Muscle of back (tissue), 11 donors: ENCODE results near the gene SPTBN4. TPM values are rescaled to one million over a fixed set of nuclear protein-coding genes. Genes with fewer than 3 reads are reported as not detected.
A peak's percentile ranks its signal among the peaks of the same experiment; 100 is the strongest.
"Not testable (repeated sequence)": the region's sequence is repeated elsewhere in the genome, so short reads cannot be mapped to it uniquely, and the experiment has no call there.

Experiments
- DNase-seq, 3 donors: peaks; one replicate each; pipeline versions ENCODE4 v3.0.0 to v3.0.0-alpha.2; 2013
- polyA plus RNA-seq, 10 donors: library from polyadenylated mRNA; unstranded; fragments of 120-200 nt; gene quantifications; one replicate each; pipeline ENCODE4 v1.2.1, GENCODE V29; 2013; ENCODE audit not compliant: insufficient read length in 10 of 10

Gene SPTBN4
- polyA plus RNA-seq, 10 donors: 0.25 to 0.81 (median 0.49) TPM

DNA sequence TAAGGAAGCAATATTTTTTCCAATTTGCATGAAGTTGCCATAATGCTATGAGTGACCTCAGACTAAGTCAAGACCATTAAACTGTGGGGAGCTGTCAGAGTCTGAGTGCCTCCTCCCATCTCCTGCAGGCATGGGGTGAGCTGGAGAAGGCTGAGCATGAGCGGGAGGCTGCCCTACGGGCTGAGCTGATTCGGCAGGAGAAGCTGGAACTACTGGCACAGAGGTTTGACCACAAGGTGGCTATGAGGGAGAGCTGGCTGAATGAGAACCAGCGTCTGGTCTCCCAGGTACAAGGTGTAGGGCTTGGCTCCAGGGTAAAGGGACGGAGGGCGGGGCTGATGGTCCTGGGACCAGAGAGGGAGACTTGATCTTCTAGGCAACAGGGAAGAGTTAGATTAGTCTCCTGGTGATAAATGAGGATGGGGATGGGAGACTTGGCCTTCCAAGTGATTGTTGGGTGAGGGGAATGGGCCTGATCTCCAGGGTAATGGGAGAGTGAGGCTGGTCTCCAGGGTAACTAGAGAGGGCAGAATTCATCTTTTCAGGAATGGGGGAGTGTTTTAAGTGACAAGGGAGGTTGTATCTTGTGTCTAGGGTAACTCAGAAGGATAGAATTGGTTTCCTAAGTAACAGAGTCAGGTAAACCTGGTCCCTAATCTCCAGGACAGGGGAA, 36.0 kb downstream of the SPTBN4 start:
- DNase-seq: no peak

DNA sequence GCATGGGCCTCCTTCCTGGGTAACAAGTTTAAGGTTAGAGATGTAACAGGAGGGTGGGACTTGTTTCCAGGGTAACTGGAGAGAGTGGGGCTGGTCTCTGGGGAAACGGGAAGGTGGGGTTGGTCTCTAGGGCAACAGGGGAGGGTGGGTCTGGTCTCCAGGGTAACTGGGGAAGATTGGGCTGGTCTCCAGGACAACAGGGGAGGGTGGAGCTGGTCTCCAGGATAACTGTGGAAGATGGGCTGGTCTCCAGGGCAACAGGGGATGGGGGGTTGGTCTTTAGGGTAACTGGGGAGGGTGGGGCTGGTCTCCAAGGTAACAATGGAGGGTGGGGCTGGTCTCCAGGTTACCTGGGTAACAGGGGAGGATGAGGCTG, 36.5 kb downstream of the SPTBN4 start:
- DNase-seq: no peak

DNA sequence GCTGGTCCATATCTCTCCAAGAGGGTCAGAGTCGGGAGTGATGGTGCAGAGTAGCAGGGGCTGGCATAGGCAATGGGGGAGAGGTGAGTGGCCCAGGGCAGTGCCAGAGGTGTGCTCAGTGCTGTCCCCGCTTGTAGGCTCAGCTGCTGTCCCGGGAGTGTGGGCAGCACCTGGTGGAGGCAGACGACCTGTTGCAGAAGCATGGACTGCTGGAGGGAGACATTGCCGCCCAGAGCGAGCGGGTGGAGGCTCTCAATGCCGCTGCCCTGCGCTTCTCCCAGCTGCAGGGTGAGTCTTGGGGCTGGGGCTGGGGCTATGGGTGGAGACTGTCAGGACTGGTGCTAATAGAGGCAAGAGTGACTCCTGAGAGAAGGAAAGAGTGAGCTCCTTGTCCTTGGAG, 39.3 kb downstream of the SPTBN4 start:
- no peak for DNase-seq

DNA sequence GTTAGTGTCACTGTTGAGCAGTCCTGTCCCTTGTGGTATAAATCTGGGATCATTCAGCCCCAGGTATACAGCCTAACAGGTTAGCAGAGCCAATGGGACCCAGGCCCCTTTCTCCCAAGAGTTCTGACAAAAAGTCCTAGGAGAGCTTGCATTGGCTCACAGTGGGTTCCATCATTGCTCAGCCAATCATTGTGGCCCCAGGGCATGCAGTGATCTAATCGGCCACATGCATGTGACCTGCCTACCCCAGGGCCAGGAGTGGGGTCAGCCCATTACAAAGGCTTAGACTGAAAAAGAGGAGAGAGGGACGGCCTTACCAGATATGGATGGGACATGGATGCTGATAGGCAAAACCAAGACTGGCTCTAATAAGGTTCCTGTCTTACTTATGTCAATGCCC, 41.1 kb downstream of the SPTBN4 start:
- DNase-seq: no peak

DNA sequence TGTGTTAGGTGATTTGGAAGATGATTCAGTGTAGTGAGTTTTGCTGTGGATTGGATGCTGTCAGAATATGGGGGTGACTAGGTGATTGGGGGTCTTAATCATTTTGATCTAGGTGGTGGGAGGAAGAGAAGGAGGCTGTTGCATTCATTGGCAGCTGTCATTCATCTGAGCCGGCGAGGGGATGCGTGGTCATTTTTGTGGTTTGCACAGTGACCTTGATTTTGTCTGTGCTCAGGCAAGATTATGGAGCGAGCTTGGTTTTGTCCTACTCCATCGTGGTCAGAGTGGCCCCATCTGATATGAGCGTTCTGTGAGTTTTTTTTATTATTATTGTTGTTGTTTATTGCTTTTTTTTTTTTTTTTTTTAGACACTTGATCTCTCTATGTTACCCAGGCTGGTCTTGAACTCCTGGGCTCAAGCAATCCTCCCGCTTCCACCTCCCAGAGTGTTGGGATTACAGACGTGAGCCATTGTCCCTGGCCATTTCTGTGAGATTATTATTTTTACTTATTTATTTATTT, 42.0 kb downstream of the SPTBN4 start:
- no peak for DNase-seq

DNA sequence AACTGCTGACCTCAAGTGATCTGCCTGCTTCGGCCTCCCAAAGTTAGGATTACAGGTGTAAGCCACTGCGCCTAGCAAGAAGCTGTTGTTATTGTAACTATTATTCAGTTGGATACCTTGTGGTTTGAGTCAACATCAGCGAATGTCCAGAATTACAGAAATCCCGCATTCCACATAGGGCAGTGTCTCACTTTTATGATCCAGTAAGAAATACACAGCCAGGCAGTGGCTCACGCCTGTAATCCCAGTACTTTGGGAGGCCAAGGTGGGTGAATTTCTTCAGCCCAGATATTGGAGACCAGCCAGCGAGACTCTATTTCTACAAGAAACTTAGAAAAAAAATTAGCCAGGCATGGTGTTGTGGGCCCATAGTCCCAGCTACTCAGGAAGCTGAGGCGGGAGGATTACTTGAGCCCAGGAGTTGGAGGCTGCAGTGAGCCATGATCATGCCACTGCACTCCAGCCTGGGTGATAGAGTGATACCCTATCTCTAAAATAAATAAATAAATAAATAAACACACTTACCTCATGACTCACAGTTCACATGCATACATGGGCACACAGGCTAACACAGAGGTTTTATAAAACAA, 43.8 kb downstream of the SPTBN4 start:
- DNase-seq: no peak

DNA sequence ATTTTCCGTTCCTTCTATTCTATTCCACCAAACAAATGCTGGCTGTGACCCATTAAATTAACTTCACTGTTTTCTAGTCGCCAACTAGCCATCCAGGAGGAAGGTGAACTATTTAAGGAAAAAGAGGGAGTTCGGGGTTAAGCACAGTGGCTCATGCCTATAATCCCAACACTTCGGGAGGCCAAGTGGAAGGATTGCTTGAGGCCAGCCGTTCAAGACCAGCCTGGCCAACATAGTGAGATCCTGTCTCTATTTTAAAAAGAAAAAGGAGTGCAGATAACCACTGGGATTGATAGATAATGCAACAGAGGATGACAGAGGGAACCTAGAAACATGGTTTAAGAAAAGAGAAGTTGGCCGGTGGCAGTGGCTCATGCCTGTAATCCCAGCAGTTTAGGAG, 44.7 kb downstream of the SPTBN4 start:
- no peak for DNase-seq

DNA sequence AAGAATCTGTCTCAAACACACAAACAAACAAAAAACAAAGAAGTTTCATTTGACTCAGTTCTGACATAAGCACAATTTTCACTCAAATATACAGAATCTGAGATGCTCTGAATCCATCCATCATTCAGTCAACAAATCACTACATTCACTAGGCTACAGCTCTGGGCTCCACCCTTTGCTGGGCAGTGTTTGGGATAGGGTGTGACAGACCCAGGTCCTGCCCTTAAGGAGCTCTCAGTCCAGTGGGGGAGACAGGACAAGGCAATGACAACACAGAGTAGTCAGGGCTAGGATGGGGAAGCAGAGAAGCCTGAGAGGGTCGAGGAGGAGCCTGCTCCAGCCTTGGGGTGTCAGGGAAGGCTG, 45.3 kb downstream of the SPTBN4 start:
- DNase-seq: no peak

DNA sequence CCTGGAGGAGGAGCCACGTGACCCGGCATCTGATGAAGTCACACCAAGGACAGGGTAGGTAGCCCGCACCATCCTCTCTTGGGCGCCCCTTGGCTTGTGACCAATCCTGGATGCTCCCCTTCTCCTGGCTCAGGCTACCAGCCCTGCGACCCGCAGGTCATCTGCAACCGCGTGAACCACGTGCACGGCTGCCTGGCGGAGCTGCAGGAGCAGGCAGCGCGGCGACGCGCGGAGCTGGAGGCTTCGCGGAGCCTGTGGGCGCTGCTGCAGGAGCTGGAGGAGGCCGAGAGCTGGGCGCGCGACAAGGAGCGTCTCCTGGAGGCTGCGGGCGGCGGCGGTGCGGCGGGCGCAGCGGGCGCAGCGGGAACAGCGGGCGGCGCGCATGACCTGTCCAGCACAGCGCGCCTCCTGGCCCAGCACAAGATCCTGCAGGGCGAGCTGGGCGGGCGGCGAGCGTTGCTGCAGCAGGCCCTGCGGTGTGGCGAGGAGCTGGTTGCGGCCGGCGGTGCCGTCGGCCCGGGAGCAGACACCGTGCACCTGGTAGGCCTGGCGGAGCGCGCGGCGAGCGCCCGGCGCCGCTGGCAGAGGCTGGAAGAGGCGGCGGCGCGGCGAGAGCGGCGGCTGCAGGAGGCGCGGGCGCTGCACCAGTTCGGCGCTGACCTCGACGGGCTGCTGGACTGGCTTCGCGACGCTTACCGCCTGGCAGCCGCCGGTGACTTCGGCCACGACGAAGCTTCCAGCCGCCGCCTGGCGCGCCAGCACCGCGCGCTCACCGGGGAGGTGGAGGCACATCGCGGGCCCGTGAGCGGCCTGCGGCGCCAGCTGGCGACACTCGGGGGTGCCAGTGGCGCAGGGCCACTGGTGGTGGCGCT, 45.9 kb downstream of the SPTBN4 start:
- DNase-seq: peak in 1 of 3 donors; percentile 40

DNA sequence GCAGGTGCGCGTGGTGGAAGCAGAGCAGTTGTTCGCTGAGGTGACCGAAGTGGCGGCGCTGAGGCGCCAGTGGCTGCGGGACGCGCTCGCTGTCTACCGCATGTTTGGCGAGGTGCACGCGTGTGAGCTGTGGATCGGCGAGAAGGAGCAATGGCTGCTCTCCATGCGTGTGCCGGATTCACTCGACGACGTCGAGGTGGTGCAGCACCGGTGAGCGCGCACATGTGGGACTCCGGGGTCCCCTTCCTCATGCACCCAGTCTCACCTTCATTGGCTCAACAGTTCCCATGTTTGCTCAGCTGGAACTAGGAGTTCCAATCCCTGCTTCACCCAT, 46.5 kb downstream of the SPTBN4 start:
- no peak for DNase-seq

DNA sequence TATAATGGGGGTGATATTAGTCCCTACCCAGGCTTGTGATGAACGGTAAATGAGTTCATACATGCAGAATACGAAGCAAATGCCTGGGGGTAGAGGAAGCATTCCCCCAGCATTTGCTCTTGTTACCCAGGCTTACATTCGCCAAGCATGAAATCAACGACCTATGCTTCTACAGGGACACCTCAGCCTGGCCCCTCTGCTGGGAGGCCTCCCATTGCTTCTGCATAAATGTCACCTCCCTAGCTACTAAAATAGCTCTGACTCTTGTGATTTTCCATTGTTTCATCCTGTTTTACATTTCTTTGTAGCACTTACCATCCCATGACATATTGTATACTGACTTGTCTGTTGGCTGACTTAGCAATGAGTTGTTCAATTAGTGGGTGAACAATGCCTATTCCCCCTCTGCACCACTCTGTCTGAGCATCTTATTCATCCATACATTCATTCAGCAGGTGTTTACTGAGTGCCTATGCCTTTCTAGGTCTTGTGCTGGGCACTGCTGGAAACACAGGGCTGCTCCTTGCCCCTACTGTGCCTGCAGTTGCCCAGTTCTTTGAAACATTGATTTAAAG, 47.0 kb downstream of the SPTBN4 start:
- DNase-seq: no peak

DNA sequence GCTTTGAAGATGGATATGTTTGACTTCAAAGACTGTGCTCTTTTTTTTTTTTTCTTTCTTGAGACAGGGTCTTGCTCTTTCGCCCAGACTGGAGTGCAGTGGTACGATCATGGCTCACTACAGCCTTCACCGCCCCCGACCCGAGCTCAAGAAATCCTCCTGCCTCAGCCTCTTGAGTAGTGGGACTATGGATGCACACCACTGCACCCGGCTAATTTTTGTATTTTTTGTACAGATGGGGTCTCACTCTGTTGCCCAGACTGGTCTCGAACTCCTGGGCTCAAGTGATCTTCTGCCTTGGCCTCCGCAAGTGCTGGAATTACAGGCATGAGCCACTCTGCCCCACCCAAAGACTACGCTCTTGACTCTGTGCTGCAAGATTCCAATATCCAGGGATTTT, 50.4 kb downstream of the SPTBN4 start:
- no peak for DNase-seq

DNA sequence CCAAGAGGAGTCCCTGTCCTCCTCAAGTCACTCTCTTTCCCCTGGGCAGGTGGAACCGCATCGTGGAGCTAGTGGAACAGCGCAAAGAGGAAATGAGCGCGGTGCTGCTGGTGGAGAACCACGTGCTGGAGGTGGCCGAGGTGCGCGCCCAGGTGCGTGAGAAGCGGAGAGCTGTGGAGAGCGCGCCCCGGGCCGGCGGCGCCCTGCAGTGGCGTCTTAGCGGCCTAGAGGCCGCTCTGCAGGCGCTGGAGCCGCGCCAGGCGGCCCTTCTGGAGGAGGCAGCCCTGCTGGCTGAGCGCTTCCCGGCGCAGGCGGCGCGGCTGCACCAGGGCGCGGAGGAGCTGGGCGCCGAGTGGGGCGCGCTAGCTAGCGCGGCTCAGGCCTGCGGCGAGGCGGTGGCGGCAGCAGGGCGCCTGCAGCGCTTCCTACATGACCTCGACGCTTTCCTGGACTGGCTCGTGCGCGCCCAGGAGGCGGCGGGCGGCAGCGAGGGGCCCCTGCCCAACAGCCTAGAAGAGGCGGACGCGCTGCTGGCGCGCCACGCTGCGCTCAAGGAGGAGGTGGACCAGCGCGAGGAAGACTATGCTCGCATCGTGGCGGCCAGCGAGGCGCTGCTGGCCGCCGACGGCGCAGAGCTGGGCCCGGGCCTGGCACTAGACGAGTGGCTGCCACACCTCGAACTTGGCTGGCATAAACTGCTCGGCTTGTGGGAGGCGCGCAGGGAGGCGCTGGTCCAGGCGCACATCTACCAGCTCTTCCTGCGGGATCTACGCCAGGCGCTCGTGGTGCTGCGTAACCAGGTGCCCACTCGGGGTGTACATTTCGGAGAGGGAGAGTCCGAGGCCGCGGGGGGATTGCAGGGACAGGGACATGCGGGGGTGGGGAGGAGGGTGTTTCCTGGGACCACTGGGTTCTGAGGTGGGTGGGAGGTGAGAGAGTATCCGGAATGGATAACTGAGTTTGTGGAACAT, 52.8 kb downstream of the SPTBN4 start:
- DNase-seq: peak in 1 of 3 donors; percentile 22

DNA sequence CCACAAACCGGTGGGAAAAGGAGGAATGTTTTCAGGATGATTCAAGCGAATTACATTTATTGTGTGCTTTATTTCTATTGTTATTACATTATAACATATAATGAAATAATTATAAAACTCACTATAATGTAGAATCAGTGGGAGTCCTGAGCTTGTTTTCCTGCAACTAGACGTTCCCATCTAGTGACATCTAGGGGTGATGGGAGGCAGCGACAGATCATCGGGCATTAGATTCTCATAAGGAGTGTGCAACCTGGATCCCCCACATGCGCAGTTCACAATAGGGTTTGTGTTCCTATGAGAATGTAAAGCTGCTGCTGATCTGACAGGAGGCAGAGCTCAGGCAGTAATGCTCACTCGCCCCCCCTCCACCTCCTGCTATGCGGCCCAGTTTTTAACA, 54.5 kb downstream of the SPTBN4 start:
- peak in 1 of 3 donors; percentile 30 for DNase-seq

DNA sequence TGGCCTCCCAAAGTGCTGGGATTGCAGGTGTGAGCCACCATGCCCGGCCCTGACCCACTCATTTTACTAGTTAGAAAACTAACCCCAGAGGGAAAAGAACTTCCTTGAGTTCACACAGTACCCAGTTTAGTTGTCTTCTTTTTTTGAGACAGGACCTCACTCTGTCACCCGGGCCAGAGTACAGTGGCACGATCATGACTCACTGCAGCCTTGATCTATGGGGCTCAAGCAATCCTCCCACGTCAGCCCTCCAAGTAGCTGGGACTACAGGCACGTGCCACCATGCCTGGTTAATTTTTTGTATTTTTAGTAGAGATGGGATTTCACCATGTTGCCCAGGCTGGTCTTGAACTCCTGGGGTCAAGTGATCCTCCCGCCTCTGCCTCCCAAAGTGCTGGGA, 55.1 kb downstream of the SPTBN4 start:
- DNase-seq: not testable (repeated sequence)

DNA sequence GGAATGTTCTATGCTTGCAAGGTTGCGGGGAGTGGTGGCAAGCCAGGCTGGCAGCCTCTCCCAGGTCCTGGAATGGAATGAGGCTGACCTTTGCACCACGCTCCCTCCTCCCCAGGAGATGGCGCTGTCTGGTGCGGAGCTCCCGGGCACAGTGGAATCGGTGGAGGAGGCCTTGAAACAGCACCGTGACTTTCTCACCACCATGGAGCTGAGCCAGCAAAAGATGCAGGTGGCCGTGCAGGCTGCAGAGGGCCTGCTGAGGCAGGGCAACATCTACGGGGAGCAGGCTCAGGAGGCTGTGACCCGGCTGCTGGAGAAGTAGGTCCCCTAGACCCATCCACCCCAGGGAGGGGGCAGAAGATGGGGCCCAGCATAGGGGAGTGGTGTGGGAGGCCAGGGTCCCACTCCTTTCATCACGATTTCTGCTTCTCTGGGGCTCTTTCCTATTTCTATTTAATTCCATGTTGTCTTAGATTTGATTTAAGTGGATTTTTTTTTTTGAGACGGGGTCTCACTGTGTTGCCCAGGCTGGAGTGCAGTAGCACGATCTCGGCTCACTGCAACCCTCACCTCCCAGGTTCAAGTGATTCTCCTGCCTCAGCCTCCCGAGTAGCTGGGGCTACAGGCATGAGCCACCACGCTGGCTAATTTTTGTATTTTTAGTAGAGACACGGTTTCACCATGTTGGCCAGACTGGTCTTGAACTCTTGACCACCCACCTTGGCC, 56.7 kb downstream of the SPTBN4 start:
- peak in 1 of 3 donors; percentile 36 for DNase-seq

DNA sequence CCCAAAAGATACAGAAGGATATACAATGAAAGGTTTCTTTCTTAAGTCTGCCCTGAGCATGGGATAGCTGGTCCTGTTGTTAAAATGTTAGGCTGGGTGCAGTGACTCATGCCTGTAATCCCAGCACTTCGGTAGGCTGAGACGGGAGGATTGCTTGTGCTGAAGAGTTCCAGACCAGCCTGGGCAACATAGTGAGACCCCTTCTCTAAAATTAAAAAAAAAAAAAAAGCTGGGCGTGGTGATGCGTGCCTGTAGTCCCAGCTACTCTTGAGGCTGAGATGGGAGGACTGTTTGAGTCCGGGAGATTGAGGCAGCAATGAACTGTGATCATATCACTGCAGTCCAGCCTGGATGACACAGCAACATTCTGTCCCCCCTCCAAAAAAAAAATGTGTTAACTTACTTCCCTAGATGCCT, 57.3 kb downstream of the SPTBN4 start:
- no peak for DNase-seq

DNA sequence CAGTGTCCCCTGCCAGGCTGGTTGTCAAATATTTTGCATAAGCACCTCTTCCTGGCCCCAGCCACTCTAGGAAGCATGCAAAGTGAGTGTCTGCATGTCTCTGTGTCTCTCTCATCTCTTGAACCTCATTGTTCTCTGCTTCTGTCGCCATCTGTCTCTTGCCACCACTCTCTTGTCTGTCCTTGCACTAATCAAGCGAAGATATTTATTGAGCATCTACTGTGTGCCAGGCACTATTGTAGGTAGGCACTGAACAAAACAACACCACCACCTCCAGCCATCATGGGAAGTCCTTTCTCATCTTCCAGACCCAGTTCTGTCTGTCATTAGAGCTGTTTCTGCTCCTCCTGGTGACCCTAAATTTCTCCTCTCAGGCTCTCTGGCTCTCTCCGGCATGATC, 57.9 kb downstream of the SPTBN4 start:
- no peak for DNase-seq

DNA sequence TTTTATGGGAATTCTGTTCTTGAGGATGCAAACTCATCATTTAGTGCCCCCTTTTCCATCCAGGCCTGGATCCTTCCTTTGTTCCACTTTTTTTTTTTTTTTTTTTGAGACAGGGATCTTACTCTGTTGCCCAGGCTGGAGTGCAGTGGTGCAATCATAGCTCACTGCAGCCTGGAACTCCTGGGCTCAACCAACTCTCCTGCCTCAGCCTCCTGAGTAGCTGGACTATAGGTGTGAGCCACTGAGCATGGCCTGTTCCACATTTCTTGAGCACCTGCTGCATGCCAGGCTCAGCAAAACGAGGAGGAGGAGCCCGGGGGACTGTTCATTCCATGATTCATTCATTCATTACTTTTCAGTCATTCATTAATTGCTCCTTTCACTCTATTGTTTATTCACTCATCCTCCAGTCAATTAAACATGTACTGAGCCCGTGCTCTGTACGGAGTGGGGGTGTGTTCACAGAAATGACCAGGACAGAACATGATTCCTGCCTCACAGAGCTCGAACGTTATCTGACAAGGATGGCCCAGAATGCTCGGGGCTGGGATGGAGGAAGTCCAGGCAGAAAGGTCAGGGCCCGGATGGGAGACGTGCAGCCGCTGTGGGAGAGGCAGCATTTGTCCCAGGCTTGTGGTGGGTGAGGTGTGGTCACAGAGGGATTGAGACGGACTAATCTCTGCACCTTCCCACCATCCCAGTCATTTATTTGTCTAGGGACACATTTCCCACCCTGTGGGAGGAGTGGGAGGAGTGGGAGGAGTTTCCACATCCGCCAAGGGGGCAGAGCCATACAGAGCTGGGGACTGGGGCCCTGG, 58.6 kb downstream of the SPTBN4 start:
- DNase-seq: no peak

DNA sequence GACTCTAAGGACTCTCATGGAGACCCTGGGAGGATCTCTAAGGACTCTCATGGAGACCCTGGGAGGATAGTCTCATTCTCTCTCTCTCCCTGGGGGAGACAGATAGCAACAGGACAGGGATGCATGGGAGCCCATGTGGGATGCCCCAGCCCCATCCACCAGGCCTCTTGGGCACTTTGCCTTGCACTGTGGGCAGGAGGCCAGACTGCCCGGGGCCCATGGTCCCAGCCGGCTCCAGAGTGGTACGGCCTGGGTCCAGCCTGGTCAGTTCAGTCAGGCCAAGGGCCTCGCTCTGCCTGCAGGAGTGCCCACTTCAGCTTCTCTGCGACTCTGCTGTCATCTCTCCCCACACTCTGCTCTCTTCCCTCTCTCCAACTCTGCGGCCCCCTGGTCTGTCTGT, 61.3 kb downstream of the SPTBN4 start:
- DNase-seq: no peak
